ENCODE data around the gene NEUROD2. TPM values are rescaled to one million over a fixed set of nuclear protein-coding genes. Genes with fewer than 3 reads are reported as not detected.

The NEUROD2 gene
- total RNA-seq, 2 experiments from 2014 or later: not detected

DNA sequence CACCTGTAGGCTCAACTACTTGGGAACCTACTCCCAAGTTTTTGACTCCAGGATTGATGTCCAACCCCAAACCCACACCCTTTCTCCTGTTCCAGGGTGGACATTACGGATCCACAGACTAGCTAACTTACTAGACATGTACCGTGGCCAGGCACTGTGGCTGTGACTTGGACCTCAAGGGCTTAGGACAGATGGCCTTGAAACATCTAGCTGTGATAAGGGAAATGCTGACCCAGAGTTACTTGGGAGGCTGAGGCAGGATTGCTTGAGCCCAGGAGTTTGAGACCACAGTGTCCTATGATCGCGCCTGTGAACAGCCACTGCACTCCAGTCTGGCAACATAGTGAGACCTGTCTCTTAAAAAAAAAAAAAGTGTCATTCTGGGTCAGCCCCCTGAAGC lies 33.4 kb upstream of the NEUROD2 start:
- peaks cover 25% of the 10 kb centered on the region for H3K36me3 Mint-ChIP-seq (ENCODE audit: low read depth)
- H3K27me3 Mint-ChIP-seq: no peaks in the 10 kb centered on the region
- TF ChIP-seq, protein P1, sequence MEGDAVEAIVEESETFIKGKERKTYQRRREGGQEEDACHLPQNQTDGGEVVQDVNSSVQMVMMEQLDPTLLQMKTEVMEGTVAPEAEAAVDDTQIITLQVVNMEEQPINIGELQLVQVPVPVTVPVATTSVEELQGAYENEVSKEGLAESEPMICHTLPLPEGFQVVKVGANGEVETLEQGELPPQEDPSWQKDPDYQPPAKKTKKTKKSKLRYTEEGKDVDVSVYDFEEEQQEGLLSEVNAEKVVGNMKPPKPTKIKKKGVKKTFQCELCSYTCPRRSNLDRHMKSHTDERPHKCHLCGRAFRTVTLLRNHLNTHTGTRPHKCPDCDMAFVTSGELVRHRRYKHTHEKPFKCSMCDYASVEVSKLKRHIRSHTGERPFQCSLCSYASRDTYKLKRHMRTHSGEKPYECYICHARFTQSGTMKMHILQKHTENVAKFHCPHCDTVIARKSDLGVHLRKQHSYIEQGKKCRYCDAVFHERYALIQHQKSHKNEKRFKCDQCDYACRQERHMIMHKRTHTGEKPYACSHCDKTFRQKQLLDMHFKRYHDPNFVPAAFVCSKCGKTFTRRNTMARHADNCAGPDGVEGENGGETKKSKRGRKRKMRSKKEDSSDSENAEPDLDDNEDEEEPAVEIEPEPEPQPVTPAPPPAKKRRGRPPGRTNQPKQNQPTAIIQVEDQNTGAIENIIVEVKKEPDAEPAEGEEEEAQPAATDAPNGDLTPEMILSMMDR (IDR thresholded peaks at IDR 0.05): no peak
- intact Hi-C loops (cut with DNase I, micrococcal nuclease): no loop called here
- H3K4me3 Mint-ChIP-seq: no peak overlapping the region
- H3K27me3 ChIP-seq (ENCODE audit: control insufficient read depth in 1 of 2, insufficient read depth in 2 of 2, low read length in 2 of 2): no peaks in the 10 kb centered on the region
- H3K27ac Mint-ChIP-seq: no peak overlapping the region
- H3K4me1 ChIP-seq (ENCODE audit: insufficient read depth, low read length): peaks cover 86% of the 10 kb centered on the region
- H3K9me3 ChIP-seq (ENCODE audit: control insufficient read depth in 1 of 2, insufficient read depth in 1 of 2, low read length in 2 of 2): no peaks in the 10 kb centered on the region
- H3K27ac ChIP-seq (ENCODE audit: low read depth in 1 of 2, low read length in 2 of 2): no peak overlapping the region
- POLR2A ChIA-PET: no interaction called here
- peaks cover 86% of the 10 kb centered on the region for H3K4me1 Mint-ChIP-seq (ENCODE audit: low read depth)
- no peak overlapping the region for H3K4me3 ChIP-seq (ENCODE audit: low read length)
- CTCF ChIA-PET: interaction anchor here (1.3 kb wide), 1 partner anchor 13 kb away, joined by 5 read pairs; no protein-coding TSS in a partner anchor
- no peaks in the 10 kb centered on the region for H3K9me3 Mint-ChIP-seq
- ATAC-seq (ENCODE audit: poor library complexity) (no peak), DNase-seq (no peak)
- peaks cover 6% of the 10 kb centered on the region for H3K36me3 ChIP-seq (ENCODE audit: insufficient read depth, low read length)

DNA sequence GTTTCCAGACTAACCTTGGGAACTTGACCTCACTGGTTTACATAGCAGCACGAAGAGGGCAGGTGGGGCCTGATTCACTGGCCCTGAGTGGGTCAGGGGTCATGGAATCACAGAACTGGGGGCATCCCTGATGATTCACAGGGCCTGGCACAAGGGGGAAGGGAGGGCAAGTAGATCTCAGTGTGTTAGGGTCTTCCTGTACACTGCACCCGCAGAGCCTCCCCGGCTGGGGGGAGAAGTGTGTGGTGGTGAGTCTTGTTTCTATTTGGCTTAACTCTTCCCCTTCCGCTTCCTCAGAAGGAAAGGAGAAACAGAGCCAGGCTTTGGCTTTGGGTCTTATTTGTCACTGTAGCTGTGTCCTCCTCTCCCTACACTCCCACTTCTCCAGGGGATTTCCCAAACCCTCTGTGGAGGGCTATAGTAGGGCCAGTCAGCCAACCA lies 32.9 kb upstream of the NEUROD2 start:
- Histone ChIP-seq H3K4me1 (ENCODE audit: insufficient read depth, low read length) (peaks cover 91% of the 10 kb centered on the region), H3K27ac (ENCODE audit: low read depth in 1 of 2, low read length in 2 of 2) (no peak overlapping the region), H3K36me3 (ENCODE audit: insufficient read depth, low read length) (peaks cover 6% of the 10 kb centered on the region), H3K27me3 (ENCODE audit: control insufficient read depth in 1 of 2, insufficient read depth in 2 of 2, low read length in 2 of 2) (no peaks in the 10 kb centered on the region), H3K4me3 (ENCODE audit: low read length) (no peak overlapping the region), H3K9me3 (ENCODE audit: control insufficient read depth in 1 of 2, insufficient read depth in 1 of 2, low read length in 2 of 2) (no peaks in the 10 kb centered on the region)
- ChIA-PET POLR2A (no interaction called here), CTCF (interaction anchor here (1.3 to 4.7 kb wide), 2 partner anchors 13 to 18 kb away, joined by 5 to 58 read pairs; no protein-coding TSS in a partner anchor)
- intact Hi-C loops (cut with DNase I, micrococcal nuclease): no loop called here
- peaks cover 24% of the 10 kb centered on the region for H3K36me3 Mint-ChIP-seq (ENCODE audit: low read depth)
- peak overlapping the region; percentile 67 for H3K4me3 Mint-ChIP-seq
- H3K27me3 Mint-ChIP-seq: no peaks in the 10 kb centered on the region
- TF ChIP-seq, protein P1 (IDR thresholded peaks at IDR 0.05): no peak
- peaks cover 87% of the 10 kb centered on the region for H3K4me1 Mint-ChIP-seq (ENCODE audit: low read depth)
- no peaks in the 10 kb centered on the region for H3K9me3 Mint-ChIP-seq
- ATAC-seq (ENCODE audit: poor library complexity) (no peak), DNase-seq (no peak)
- peak overlapping the region; percentile 30 for H3K27ac Mint-ChIP-seq

DNA sequence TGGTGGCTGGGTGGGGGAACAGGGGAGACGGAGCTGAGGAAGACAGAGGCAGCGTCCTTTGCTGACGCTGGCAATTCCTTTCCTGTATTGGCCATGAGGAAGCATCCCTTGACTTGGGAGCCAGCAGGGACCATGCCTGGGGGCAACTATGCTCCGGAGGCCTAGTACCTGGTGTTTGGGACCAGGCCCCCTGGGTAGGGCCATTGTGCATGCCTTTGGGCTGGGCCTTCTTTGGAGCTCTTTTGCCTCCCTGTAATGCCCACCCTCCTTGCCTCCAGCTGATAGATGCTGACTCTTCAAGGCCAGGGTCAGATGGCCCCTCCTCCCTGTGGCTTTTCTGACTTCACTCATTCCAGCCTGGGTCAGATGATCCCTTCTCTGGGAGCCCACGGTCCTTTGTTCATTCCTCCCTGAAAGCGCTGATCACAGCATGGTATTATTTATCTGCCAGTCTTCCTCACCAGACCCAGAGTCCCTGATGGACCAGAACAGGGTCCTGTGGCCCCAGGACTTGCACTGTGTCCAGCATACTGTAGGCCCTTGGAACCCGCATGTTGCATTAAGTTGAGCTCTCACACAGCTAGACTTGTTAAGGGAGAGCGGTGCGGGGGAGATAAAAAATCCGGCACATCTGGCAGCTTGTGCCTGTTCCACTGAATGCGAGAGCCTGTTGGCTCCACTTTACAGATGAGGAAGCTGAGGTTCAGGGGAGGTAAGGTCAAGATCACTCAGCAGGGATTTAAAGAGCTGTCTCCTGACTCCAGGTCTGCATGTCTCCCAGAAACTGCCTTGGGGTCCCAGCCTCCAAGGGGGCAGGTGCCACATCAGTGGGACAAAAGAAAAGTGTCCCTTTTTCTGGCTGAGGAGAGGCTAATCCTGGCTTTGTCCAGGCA lies 32.1 kb upstream of the NEUROD2 start:
- Mint-ChIP-seq H3K9me3 (no peaks in the 10 kb centered on the region), H3K27ac (peak overlapping the region; percentile 91), H3K36me3 (ENCODE audit: low read depth) (peaks cover 16% of the 10 kb centered on the region), H3K27me3 (no peaks in the 10 kb centered on the region), H3K4me1 (ENCODE audit: low read depth) (peaks cover 84% of the 10 kb centered on the region), H3K4me3 (peak overlapping the region; percentile 20)
- DNase-seq: no peak
- CTCF ChIA-PET: interaction anchor here (1.7 to 4.7 kb wide), 2 partner anchors 17 to 90 kb away, joined by 5 to 58 read pairs; partner anchors contain the start of gene MIEN1
- H3K9me3 ChIP-seq (ENCODE audit: control insufficient read depth in 1 of 2, insufficient read depth in 1 of 2, low read length in 2 of 2): no peaks in the 10 kb centered on the region
- H3K36me3 ChIP-seq (ENCODE audit: insufficient read depth, low read length): peaks cover 4% of the 10 kb centered on the region
- no peak overlapping the region for H3K4me3 ChIP-seq (ENCODE audit: low read length)
- H3K27ac ChIP-seq (ENCODE audit: low read depth in 1 of 2, low read length in 2 of 2): no peak overlapping the region
- TF ChIP-seq, protein P1 (IDR thresholded peaks at IDR 0.05): no peak
- H3K27me3 ChIP-seq (ENCODE audit: control insufficient read depth in 1 of 2, insufficient read depth in 2 of 2, low read length in 2 of 2): no peaks in the 10 kb centered on the region
- H3K4me1 ChIP-seq (ENCODE audit: insufficient read depth, low read length): peaks cover 94% of the 10 kb centered on the region
- intact Hi-C loops (cut with DNase I, micrococcal nuclease): loop anchor here (2.0 to 10.0 kb wide), 4 partner anchors 47 to 315 kb away; partner anchors contain the start of gene PGAP3 (in 1 of the 2)
- POLR2A ChIA-PET: interaction anchor here (0.8 to 1.4 kb wide), 2 partner anchors 18 to 47 kb away, joined by 3 to 6 read pairs; partner anchors contain the start of gene PGAP3
- ATAC-seq (ENCODE audit: poor library complexity): no peak

All from CD4-positive, alpha-beta T cell (primary cell).